Common myeloid progenitor, CD34-positive (primary cell): ENCODE results near the gene RAB3GAP2.

Experiments used
- CTCF ChIA-PET: fragments of 350-600 bp; sonication (Branson Sonifier 250); formaldehyde crosslinking; loops from one replicate; lab custom pipeline; 2021; ENCODE audit warnings: antibody characterized with exemption; lab: Charles Lee
- POLR2A ChIA-PET: fragments of 350-600 bp; sonication (Branson Sonifier 250); formaldehyde crosslinking; loops from one replicate; lab custom pipeline; 2021; ENCODE audit warnings: antibody characterized with exemption; lab: Charles Lee
- DNase-seq, 3 donors: peaks; one replicate each; pipeline versions ENCODE4 v3.0.0 to v3.0.0-alpha.2; 2013
- H3K27ac ChIP-seq, 2 experiments: 1 replicate in 1 of 2; 2 replicates in 1 of 2; pipeline ENCODE4 v1.7.0; 2013; ENCODE audit warnings: inconsistent platforms in 2 of 2, low read length in 2 of 2, mild to moderate bottlenecking in 2 of 2, low read depth in 1 of 2, moderate library complexity in 1 of 2; ENCODE audit not compliant: severe bottlenecking in 2 of 2, insufficient read depth in 1 of 2, poor library complexity in 1 of 2
- H3K27me3 ChIP-seq, 5 experiments: replicated peaks in 2 of 5; 1 replicate in 3 of 5; 2 replicates in 2 of 5; pipeline versions ENCODE4 v1.6.1 to v1.7.0; 2013; ENCODE audit warnings: low read length in 4 of 5, mild to moderate bottlenecking in 2 of 5, moderate library complexity in 2 of 5, inconsistent platforms in 1 of 5; ENCODE audit not compliant: insufficient read depth in 5 of 5, control insufficient read depth in 4 of 5
- H3K36me3 ChIP-seq, 4 experiments: 1 replicate in 2 of 4; 2 replicates in 2 of 4; pipeline versions ENCODE4 v1.6.1 to v1.7.0; 2013; ENCODE audit warnings: low read length in 3 of 4, control low read depth in 1 of 4, mild to moderate bottlenecking in 1 of 4; ENCODE audit not compliant: control insufficient read depth in 4 of 4, insufficient read depth in 4 of 4
- H3K4me1 ChIP-seq, 4 experiments: 1 replicate in 3 of 4; 2 replicates in 1 of 4; pipeline versions ENCODE4 v1.6.1 to v1.7.1; 2013; ENCODE audit warnings: low read length in 3 of 4, mild to moderate bottlenecking in 3 of 4, control low read depth in 1 of 4, inconsistent platforms in 1 of 4, moderate library complexity in 1 of 4; ENCODE audit not compliant: control insufficient read depth in 4 of 4, insufficient read depth in 4 of 4; ENCODE audit errors: control extremely low read depth in 1 of 4
- H3K4me3 ChIP-seq, 7 experiments: 1 replicate in 4 of 7; 2 replicates in 3 of 7; pipeline versions ENCODE4 v1.5.1 to v1.7.0; 2013; ENCODE audit warnings: mild to moderate bottlenecking in 7 of 7, low read length in 6 of 7, moderate library complexity in 6 of 7, inconsistent platforms in 2 of 7, low read depth in 2 of 7, control low read depth in 1 of 7; ENCODE audit not compliant: insufficient read depth in 4 of 7, control insufficient read depth in 1 of 7; ENCODE audit errors: extremely low read depth in 1 of 7
- H3K9me3 ChIP-seq, 5 experiments: 1 replicate in 4 of 5; 2 replicates in 1 of 5; pipeline versions ENCODE4 v1.6.1 to v1.7.1; 2013; ENCODE audit warnings: low read length in 4 of 5, mild to moderate bottlenecking in 2 of 5, inconsistent platforms in 1 of 5, low read depth in 1 of 5, moderate library complexity in 1 of 5; ENCODE audit not compliant: control insufficient read depth in 4 of 5, insufficient read depth in 2 of 5; ENCODE audit errors: control extremely low read depth in 1 of 5
- WGBS: methylation state at CpG from one replicate; pipeline ENCODE4 v1.1.5; 2013; ENCODE audit not compliant: insufficient coverage; 5-methylcytosine and 5-hydroxymethylcytosine counted together

RAB3GAP2 gene

GRCh38 chr1:220151454-220151853 lies 120.8 kb downstream of the RAB3GAP2 start:
- Histone ChIP-seq H3K9me3 (no peaks in the 10 kb centered on the region), H3K36me3 (peaks cover 16 to 63% (median 35%) of the 10 kb centered on the region in 4 experiments), H3K4me1 (no peaks in the 10 kb centered on the region), H3K4me3 (no peak overlapping the region), H3K27ac (no peak overlapping the region), H3K27me3 (no peaks in the 10 kb centered on the region)
- WGBS, result 100% methylated on average over 3 of the region's 3 CpGs
- DNase-seq, result no peak
- CTCF ChIA-PET, result no interaction called here
- POLR2A ChIA-PET, result no interaction called here

DNA sequence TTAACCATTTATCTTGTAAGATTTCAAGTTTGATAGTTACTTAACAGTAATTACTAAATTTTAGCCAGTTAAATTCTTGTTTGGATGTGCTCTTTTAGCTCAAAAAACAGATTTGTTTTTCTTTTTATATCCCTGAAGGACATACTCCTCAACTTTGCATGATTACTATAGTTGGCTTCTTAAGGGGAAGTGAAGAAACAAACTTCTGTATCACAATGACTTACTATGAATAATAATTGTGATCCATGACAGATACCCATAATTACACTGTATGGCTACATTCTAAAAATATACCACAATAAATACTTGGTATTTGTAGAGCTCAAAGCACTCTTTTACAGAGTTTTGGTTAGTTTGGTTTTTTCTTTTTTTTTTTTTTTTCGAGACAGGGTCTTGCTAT lies 122.5 kb downstream of the RAB3GAP2 start:
- H3K4me3 ChIP-seq, result no peak overlapping the region
- DNase-seq, result no peak
- H3K4me1 ChIP-seq, result no peaks in the 10 kb centered on the region
- H3K27me3 ChIP-seq, result no peaks in the 10 kb centered on the region
- no peak overlapping the region for H3K27ac ChIP-seq
- POLR2A ChIA-PET, result interaction anchor here (0.5 kb wide), 1 partner anchor 131 kb away, joined by 3 read pairs; no protein-coding TSS in a partner anchor
- no peaks in the 10 kb centered on the region for H3K9me3 ChIP-seq
- peaks cover 11 to 55% (median 36%) of the 10 kb centered on the region in 4 experiments for H3K36me3 ChIP-seq
- WGBS, result no CpG with 5 or more reads among the region's 1 CpG
- CTCF ChIA-PET, result interaction anchor here (0.7 to 2.1 kb wide), 2 partner anchors 10 to 38 kb away, joined by 4 to 9 read pairs; no protein-coding TSS in a partner anchor

DNA sequence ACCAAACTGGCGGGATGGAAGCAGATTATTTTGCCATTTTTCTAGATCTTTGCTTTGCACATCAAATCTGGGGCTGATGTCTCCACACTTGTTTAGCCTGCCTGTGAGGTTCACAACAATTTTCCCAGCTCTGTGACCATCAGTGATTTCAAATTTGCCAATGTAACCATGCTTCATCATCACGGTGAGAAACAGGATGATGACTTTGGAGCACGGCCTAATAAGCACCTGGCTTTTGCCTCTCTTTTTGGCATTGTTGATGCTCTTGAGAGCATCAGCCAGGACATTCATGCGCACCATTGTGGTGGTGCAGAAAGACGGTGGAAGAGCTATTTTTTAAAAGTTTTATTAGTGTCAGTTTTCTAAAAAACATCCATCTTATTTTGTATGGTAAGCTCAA lies 128.2 kb downstream of the RAB3GAP2 start:
- Histone ChIP-seq H3K27ac (no peak overlapping the region), H3K27me3 (no peaks in the 10 kb centered on the region), H3K4me3 (no peak overlapping the region), H3K36me3 (peaks cover 13 to 63% (median 39%) of the 10 kb centered on the region in 4 experiments), H3K4me1 (no peaks in the 10 kb centered on the region), H3K9me3 (no peaks in the 10 kb centered on the region)
- DNase-seq, result no peak
- WGBS, result 100% methylated on average over 3 of the region's 5 CpGs
- POLR2A ChIA-PET, result no interaction called here
- CTCF ChIA-PET, result interaction anchor here (0.6 to 1.0 kb wide), 3 partner anchors 12 to 28 kb away, joined by 3 to 6 read pairs (median 3); no protein-coding TSS in a partner anchor

GRCh38 chr1:220139966-220140365 lies 132.3 kb downstream of the RAB3GAP2 start:
- no peaks in the 10 kb centered on the region for H3K27me3 ChIP-seq
- CTCF ChIA-PET, result interaction anchor here (1.0 kb wide), 1 partner anchor 25 kb away, joined by 3 read pairs; no protein-coding TSS in a partner anchor
- WGBS, result 100% methylated on average over 1 of the region's 6 CpGs
- POLR2A ChIA-PET, result no interaction called here
- H3K36me3 ChIP-seq, result peaks cover 10 to 45% (median 37%) of the 10 kb centered on the region in 4 experiments
- H3K4me3 ChIP-seq, result no peak overlapping the region
- peaks cover 9 to 25% (median 15%) of the 10 kb centered on the region in 4 experiments for H3K4me1 ChIP-seq
- no peak overlapping the region for H3K27ac ChIP-seq
- no peaks in the 10 kb centered on the region for H3K9me3 ChIP-seq
- DNase-seq, result no peak

DNA sequence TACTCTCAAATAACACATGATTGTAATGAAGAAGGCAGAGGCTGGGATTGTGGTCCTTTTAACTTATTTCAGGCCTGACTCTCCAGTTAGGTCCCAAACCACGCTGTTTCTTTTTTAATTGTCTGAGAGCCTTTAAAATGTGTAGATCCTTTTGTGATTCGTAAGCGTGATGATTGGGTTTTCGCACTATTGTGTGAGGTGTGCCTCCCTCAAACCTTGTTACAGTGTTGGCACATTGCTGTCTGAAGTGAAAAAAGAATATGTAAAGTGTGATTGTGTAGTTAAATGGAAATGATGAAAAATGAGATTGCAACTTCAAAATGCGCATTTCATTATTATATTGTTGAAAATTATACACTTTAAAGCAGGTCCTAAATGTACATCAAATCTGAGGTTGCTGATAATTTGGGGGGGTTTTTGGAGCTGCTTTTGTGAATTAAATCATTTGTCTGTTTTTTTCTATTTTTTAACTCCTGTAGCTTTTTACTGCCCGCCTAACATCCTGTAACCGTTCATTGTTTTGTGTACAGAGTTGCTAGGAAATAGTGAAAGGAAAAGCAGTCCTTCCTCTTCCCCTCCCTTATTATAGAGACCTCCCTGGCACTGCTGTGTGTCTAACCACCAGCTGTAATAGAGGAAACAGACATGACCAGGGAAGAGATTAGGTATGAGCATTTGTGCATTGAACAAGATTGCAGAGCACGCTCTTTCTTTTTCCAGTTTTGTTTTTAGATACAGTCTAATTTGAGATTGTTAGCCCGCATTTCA lies 135.1 kb downstream of the RAB3GAP2 start:
- 75% methylated on average over 5 of the region's 9 CpGs for WGBS
- Histone ChIP-seq H3K9me3 (no peaks in the 10 kb centered on the region), H3K27me3 (no peaks in the 10 kb centered on the region), H3K4me1 (peaks cover 9 to 25% (median 15%) of the 10 kb centered on the region in 4 experiments), H3K4me3 (peak overlapping the region in 2 of 7 experiments; percentile 31 to 43), H3K27ac (peak overlapping the region; percentile 95 to 98), H3K36me3 (peaks cover 16 to 45% (median 37%) of the 10 kb centered on the region in 4 experiments)
- DNase-seq, result peak; percentile 93 to 98 (median 96)
- POLR2A ChIA-PET, result interaction anchor here (0.9 kb wide), 1 partner anchor 13 kb away, joined by 3 read pairs; no protein-coding TSS in a partner anchor
- CTCF ChIA-PET, result interaction anchor here (0.6 to 1.6 kb wide), 3 partner anchors 13 to 148 kb away, joined by 3 to 9 read pairs (median 4); no protein-coding TSS in a partner anchor

GRCh38 chr1:220135755-220136154 lies 136.5 kb downstream of the RAB3GAP2 start:
- ChIA-PET CTCF (interaction anchor here (1.6 kb wide), 1 partner anchor 22 kb away, joined by 4 read pairs; no protein-coding TSS in a partner anchor), POLR2A (no interaction called here)
- no peak overlapping the region for H3K4me3 ChIP-seq
- 100% methylated on average over 1 of the region's 2 CpGs for WGBS
- H3K36me3 ChIP-seq, result peaks cover 14 to 38% (median 26%) of the 10 kb centered on the region in 4 experiments
- H3K27me3 ChIP-seq, result no peaks in the 10 kb centered on the region
- H3K27ac ChIP-seq, result peak overlapping the region; percentile 95 to 98
- DNase-seq, result peak in 2 of 3 donors; percentile 21 to 45
- no peaks in the 10 kb centered on the region for H3K9me3 ChIP-seq
- peaks cover 9 to 25% (median 15%) of the 10 kb centered on the region in 4 experiments for H3K4me1 ChIP-seq
